C4-2B (cell line): ENCODE results near the gene PIWIL4.

Experiments
- ZFX ChIP-seq: fragments of 450-650 bp; IDR thresholded peaks from 2 replicates; pipeline ENCODE4 v1.6.1; 2017
- TF ChIP-seq, protein P1 (sequence below): fragments of 450-650 bp; conservative IDR thresholded peaks from 2 replicates; pipeline ENCODE4 v1.5.1; 2017; ENCODE audit warnings: mild to moderate bottlenecking

DNA sequence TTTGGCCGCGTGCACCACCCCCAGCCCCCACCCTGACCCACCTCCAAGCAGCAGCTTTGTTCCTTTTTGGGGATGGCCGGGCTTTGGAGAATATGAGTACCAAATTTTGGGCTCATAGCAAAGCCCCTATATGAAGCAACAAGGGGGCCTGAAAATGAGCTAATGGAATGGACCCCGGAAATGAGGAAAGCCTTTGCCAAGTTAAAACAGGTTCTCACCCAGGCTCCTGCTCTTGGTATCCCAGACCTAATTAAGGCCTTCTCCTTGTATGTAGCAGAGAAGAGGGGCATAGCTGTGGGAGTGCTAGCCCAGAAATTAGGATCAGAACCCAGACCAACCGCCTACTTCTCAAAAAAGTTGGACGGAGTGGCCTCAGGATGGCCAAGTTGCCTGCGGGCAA lies 87.0 kb downstream of the PIWIL4 start:
- TF ChIP-seq, protein P1, sequence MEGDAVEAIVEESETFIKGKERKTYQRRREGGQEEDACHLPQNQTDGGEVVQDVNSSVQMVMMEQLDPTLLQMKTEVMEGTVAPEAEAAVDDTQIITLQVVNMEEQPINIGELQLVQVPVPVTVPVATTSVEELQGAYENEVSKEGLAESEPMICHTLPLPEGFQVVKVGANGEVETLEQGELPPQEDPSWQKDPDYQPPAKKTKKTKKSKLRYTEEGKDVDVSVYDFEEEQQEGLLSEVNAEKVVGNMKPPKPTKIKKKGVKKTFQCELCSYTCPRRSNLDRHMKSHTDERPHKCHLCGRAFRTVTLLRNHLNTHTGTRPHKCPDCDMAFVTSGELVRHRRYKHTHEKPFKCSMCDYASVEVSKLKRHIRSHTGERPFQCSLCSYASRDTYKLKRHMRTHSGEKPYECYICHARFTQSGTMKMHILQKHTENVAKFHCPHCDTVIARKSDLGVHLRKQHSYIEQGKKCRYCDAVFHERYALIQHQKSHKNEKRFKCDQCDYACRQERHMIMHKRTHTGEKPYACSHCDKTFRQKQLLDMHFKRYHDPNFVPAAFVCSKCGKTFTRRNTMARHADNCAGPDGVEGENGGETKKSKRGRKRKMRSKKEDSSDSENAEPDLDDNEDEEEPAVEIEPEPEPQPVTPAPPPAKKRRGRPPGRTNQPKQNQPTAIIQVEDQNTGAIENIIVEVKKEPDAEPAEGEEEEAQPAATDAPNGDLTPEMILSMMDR: no peak
- TF ChIP-seq ZFX: no peak
